Activated T-helper 9 cell treated with anti-CD3 and anti-CD28 coated beads, Interleukin-2, amount 50 U/mL, for 16 hours (primary cell): Measurements from ENCODE around the gene RBM39.
"Not testable (repeated sequence)": the region's sequence is repeated elsewhere in the genome, so short reads cannot be mapped to it uniquely, and the experiment has no call there.

Experiments used
- DNase-seq: peaks from one replicate; pipeline ENCODE4 v3.0.0-alpha.2; 2020; ENCODE audit warnings: low read depth

RBM39 gene

DNA sequence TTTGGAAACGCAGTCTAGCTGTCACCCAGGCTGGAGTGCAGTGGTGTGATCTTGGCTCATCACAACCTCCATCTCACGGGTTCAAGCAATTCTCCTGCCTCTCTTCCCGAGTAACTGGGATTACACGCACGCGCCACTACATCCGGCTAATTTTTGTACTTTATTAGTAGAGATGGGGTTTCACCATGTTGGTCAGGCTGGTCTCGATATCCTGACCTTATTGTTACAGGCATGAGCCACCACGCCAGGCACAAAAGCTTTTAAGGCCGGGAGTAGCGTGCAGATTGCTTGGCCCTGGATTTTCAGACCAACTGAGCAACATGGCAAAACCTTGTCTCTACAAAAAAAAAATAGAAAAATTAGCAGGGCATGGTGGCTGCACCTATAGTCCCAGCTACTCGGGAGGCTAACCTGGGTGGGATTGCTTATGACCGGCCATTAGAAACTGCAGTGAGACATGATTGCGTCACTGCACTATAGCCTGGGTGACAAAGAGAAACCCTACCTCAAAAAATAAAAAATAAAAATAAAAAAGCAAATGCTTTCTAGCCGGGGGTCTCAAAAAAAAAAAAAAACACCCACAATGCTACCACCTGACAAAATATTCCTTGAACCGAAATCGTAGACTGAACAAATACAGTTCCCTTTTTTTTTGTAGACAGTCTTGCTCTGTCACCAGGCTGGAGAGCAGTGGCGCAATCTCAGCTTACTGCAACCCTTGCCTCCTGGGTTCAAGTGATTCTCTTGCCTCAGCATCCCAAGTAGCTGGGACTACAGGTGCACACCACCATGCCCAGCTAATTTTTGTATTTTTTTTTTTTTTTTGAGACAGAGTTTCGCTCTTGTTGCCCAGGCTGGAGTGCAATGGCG, 15.0 kb downstream of the RBM39 start:
- DNase-seq = no peak

- DNase-seq = no peak
Observed at GRCh38 chr20:35724321-35725230, 17.5 kb downstream of the RBM39 start.

- not testable (repeated sequence) for DNase-seq
Observed at GRCh38 chr20:35723652-35724320, 18.3 kb downstream of the RBM39 start.

- not testable (repeated sequence) for DNase-seq
Observed at GRCh38 chr20:35723275-35723639, 18.8 kb downstream of the RBM39 start.

- DNase-seq = no peak
Observed at GRCh38 chr20:35721621-35722020, 20.4 kb downstream of the RBM39 start.

DNA sequence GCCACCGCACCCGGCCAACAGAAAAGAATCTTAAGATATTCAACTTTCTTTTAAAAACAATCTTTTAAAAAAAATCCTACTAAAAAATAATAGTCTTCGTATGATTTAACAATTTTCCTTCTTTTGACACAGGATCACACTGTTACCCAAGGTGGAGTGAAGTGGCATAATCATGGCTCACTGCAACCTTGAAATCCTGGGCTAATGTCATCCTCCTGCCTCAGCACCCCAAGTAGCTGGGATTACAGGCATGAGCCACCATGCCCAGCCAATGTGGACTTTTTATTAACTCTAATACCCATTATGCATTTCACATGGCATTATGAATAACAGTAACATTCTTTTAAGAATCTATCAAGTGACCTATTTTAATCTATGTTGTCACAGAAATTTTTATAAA, 20.8 kb downstream of the RBM39 start:
- DNase-seq = no peak

DNA sequence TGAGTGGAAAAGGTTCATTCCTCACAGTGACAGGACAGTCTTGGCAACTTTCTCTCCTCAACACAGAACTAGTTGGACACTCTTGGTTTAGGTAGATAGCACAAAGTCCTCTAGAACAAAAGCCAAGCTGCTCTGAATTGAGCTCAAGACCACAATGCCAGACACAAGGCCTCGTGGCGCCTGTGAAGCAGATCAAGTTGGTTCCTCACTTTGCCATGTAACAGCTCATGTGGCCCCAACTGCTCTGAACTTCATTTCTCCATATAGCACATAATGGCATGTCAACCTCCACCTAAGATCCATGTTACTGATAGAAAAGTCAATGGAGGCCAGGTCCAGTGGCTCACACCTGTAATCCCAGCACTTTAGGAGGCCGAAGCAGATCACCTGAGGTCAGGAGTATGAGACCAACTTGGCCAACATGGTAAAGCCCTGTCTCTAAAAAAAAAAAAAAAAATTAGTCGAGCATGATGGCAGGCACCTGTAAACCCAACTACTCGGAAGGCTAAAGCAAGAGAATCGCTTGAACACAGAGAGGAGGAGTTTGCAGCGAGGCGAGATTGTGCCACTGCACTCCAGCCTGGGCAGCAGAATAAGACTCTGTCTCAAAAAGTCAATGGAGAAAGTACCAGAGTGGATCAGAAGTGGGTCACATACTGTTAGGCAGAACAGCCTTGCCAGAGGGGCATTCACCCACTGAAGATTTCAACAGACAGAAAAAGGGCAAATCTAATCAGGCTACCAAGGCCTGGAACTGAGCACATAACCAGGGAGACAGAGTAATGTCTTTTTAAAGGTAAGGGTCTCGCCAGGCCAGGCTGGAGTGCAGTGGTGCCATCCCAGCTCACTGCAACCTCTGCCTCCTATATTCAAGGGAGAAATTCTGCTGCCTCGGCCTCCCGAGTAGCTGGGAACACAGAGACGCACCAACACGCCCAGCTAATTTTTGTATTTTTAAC, 21.6 kb downstream of the RBM39 start:
- no peak for DNase-seq

- DNase-seq = no peak
Observed at GRCh38 chr20:35719717-35720116, 22.3 kb downstream of the RBM39 start.

- no peak for DNase-seq
Observed at GRCh38 chr20:35718972-35719635, 23.0 kb downstream of the RBM39 start.

- not testable (repeated sequence) for DNase-seq
Observed at GRCh38 chr20:35718321-35718720, 23.7 kb downstream of the RBM39 start.

DNA sequence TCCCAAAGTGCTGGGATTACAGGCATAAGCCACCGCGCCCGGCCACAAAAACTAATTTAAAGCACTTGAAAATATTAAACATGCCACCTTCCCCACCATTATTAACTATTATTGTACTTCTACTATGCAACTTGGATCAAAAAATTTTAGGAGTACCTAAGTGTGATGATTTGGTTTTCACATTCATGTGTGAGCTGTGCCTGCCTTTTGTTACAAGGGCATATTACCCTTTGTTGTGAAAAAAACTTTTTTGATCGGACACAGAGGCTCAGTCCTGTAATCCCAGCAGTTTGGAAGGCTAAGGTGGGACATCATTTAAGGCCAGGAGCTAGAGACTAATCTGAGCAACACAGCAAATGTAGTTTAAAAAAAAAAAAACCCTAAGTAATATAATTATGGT, 25.7 kb downstream of the RBM39 start:
- no peak for DNase-seq

DNA sequence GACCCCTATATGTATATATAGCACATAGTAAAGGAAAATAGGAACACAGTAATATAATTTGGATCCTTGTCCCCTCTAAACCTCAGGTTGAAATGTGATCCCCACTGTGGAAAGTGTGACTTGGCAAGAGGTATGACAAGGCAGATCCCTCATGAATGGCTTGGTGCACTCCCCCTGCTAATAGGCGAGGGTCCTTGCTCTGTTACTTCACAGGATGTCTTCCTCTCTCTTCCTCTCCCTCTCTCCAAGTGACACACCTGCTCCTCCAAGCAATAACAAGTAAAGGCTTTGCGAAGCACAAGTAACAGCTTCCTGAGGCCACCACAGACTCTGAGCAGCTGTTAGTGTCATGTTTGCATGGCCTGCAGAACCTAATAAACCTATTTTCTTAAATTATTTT, 26.4 kb downstream of the RBM39 start:
- DNase-seq = no peak

DNA sequence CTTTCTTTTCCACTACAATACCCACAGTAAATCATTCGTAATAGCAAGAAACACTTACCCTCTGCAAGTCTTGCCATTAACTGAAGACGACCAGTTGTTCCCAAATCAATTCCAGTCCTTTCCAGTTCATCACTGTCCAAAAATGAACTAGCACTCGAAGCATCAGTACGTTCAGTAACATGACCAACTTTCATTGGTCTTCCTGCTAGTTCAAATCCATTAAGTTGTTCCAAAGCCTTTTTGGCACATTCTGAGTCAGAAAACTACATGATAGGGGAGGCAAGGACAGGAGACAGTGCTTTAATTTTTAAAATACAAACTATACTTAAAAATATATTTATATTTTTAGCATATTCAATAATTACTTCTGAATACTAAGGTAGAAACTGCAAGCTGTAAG, 27.9 kb downstream of the RBM39 start:
- no peak for DNase-seq

DNA sequence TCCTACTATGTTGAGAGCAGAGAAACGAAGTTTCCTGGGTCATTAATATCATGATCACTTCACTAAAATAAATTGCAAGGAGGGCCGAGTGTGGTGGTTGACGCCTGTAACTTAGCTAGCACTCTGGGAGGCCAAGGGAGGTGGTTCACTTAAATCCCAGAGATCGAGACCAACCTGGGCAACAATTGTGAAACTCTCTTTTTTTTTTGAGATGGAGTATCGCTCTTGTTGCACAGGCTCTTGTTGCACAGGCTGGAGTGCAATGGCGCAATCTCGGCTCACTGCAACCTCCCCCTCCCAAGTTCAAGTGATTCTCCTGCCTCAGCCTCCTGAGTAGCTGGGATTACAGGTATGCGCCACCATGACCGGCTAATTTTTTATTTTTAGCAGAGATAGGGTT, 28.9 kb downstream of the RBM39 start:
- not testable (repeated sequence) for DNase-seq

GRCh38 chr20:35711588-35712209, 30.4 kb downstream of the RBM39 start:
- no peak for DNase-seq

- no peak for DNase-seq
Observed at GRCh38 chr20:35710884-35711587, 31.0 kb downstream of the RBM39 start.

GRCh38 chr20:35710039-35710438, 32.0 kb downstream of the RBM39 start:
- no peak for DNase-seq

DNA sequence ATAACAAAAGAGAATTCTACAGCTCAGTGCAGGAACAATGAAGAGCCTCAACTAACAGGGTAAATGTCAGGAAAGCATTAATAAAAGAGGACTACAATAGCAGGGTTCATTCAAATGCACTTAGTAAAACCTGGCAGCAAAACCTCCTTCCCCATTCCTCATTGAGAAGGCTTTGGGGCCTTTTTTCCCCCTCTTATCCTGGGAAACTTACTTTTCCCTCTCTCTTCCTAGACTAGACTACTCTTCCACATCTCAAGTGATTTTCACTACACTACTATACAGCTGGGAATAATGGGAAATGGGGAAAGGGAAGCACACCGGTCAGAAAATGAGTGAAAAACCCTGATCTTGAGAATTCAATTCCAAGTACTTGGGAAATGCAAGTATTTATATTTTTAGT, 32.8 kb downstream of the RBM39 start:
- no peak for DNase-seq

DNA sequence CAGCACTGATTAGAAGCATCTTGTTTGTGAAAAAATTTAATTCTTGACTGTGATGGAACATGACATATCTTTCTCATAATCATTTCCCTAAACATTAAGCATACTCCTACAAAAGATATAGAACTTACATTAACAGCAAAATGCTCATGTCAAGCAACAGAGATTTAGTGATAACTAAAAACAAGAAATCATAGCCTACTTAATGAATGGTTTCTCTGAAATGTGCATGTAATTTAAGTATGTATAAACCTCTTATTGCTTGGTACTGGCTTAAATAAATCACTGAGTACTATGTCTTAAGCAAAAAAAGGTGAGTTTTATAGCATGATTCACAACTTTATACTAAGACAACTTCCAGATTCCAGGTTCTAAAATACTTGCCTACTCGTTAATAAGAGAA, 33.6 kb downstream of the RBM39 start:
- no peak for DNase-seq
